ENCODE results near the gene ARRB1. TPM values are rescaled to one million over a fixed set of nuclear protein-coding genes. Genes with fewer than 3 reads are reported as not detected.

The ARRB1 gene
- total RNA-seq, 6 experiments from 2014 or later: 10.8 to 14.4 (median 11.2) TPM

GRCh38 chr11:75314771-75315438 is 36.6 kb downstream of the ARRB1 start:
- Mint-ChIP-seq H3K27ac (no peak overlapping the region), H3K36me3 (ENCODE audit: low read depth) (peaks cover 5% of the 10 kb centered on the region; the same call in 1 of the 2 replicates), H3K27me3 (ENCODE audit: insufficient read depth) (no peaks in the 10 kb centered on the region), H3K4me3 (no peak overlapping the region), H3K9me3 (no peaks in the 10 kb centered on the region), H3K4me1 (ENCODE audit: low read depth) (peaks cover 38% of the 10 kb centered on the region)
- TF ChIP-seq, protein P1, sequence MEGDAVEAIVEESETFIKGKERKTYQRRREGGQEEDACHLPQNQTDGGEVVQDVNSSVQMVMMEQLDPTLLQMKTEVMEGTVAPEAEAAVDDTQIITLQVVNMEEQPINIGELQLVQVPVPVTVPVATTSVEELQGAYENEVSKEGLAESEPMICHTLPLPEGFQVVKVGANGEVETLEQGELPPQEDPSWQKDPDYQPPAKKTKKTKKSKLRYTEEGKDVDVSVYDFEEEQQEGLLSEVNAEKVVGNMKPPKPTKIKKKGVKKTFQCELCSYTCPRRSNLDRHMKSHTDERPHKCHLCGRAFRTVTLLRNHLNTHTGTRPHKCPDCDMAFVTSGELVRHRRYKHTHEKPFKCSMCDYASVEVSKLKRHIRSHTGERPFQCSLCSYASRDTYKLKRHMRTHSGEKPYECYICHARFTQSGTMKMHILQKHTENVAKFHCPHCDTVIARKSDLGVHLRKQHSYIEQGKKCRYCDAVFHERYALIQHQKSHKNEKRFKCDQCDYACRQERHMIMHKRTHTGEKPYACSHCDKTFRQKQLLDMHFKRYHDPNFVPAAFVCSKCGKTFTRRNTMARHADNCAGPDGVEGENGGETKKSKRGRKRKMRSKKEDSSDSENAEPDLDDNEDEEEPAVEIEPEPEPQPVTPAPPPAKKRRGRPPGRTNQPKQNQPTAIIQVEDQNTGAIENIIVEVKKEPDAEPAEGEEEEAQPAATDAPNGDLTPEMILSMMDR (IDR thresholded peaks at IDR 0.05): no peak
- DNase-seq: no peak

GRCh38 chr11:75313513-75314272 is 37.8 kb downstream of the ARRB1 start:
- Mint-ChIP-seq H3K9me3 (no peaks in the 10 kb centered on the region), H3K36me3 (ENCODE audit: low read depth) (peaks cover 5% of the 10 kb centered on the region; the same call in 1 of the 2 replicates), H3K4me3 (no peak overlapping the region), H3K27me3 (ENCODE audit: insufficient read depth) (no peaks in the 10 kb centered on the region), H3K27ac (peak overlapping the region; percentile 81), H3K4me1 (ENCODE audit: low read depth) (peaks cover 28% of the 10 kb centered on the region)
- DNase-seq: peak; percentile 53
- TF ChIP-seq, protein P1 (IDR thresholded peaks at IDR 0.05): no peak

DNA sequence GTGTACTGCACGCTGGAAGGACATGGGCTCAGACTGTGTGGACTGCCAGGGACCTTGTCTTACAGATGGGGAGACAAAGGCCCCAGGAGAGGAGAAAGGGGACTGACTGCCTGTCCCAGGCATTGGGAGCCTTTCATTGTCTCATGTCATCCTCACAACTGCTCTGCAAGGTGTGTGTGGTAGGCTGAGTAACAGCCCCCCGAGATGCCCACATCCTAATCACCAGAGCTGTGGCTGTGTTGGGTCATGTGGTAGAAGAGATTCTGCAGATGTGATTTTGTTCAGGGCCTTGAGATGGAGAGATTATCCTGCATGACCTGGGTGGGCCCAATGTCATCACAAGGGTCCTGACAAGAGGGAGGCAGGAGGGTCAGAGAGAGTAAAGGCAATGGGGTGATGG is 39.1 kb downstream of the ARRB1 start:
- Mint-ChIP-seq H3K4me1 (ENCODE audit: low read depth) (peaks cover 27% of the 10 kb centered on the region), H3K36me3 (ENCODE audit: low read depth) (peaks cover 5% of the 10 kb centered on the region; the same call in 1 of the 2 replicates), H3K27ac (peak overlapping the region; percentile 60), H3K4me3 (no peak overlapping the region), H3K9me3 (no peaks in the 10 kb centered on the region), H3K27me3 (ENCODE audit: insufficient read depth) (no peaks in the 10 kb centered on the region)
- TF ChIP-seq, protein P1 (IDR thresholded peaks at IDR 0.05): no peak
- no peak for DNase-seq

DNA sequence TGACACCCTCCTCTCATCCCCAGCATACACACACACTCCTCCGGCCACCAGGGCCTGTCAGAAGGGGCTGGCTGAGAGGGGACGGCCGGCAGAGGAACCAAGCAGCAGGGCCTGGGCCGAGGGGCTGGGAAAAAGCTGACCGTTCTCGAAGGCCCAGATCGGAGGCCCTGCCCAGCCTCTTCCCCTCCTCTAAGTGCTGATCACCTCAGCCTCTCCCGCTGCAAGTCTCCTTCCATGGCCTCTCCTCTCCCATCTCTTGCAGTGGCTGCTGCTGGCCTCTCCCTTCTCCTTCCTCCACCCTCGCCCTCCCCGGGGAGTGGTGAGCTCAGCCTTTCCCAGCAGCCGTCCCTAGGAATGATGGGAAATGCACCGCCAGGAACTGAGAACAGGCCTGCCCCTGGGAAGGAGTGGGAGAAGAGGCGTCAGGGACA is 39.6 kb downstream of the ARRB1 start:
- Mint-ChIP-seq H3K27me3 (ENCODE audit: insufficient read depth) (no peaks in the 10 kb centered on the region), H3K4me3 (no peak overlapping the region), H3K4me1 (ENCODE audit: low read depth) (peaks cover 27% of the 10 kb centered on the region), H3K36me3 (ENCODE audit: low read depth) (peaks cover 5% of the 10 kb centered on the region; the same call in 1 of the 2 replicates), H3K9me3 (no peaks in the 10 kb centered on the region), H3K27ac (peak overlapping the region; percentile 60; the same call in 1 of the 2 replicates)
- TF ChIP-seq, protein P1 (IDR thresholded peaks at IDR 0.05): no peak
- no peak for DNase-seq

- no peak overlapping the region for H3K4me3 Mint-ChIP-seq
- TF ChIP-seq, protein P1 (IDR thresholded peaks at IDR 0.05): no peak
- H3K9me3 Mint-ChIP-seq: no peaks in the 10 kb centered on the region
- no peak overlapping the region for H3K27ac Mint-ChIP-seq
- H3K4me1 Mint-ChIP-seq (ENCODE audit: low read depth): peaks cover 24% of the 10 kb centered on the region
- no peak for DNase-seq
- no peaks in the 10 kb centered on the region for H3K27me3 Mint-ChIP-seq (ENCODE audit: insufficient read depth)
- H3K36me3 Mint-ChIP-seq (ENCODE audit: low read depth): peaks cover 5% of the 10 kb centered on the region; the same call in 1 of the 2 replicates
Observed at GRCh38 chr11:75308986-75309385, 42.5 kb downstream of the ARRB1 start.

Data from HFFc6 (cell line).